Measurements from ENCODE around the gene IFI27L2. TPM values are rescaled to one million over a fixed set of nuclear protein-coding genes. Genes with fewer than 3 reads are reported as not detected.

Gene IFI27L2
- total and polyA plus RNA-seq, 2 donors (not counting 1 experiment from before 2014, with no cell fraction given): 91.4 to 225 TPM

GRCh38 chr14:94171208-94171607 is 41.8 kb upstream of the IFI27L2 start:
- no peaks in the 10 kb centered on the region for H3K79me2 ChIP-seq (ENCODE audit: control insufficient read depth, insufficient read depth, low read length)
- peaks cover 6% of the 10 kb centered on the region for H3K27me3 ChIP-seq (ENCODE audit: control insufficient read depth, insufficient read depth, low read length)
- no peaks in the 10 kb centered on the region for H3K36me3 ChIP-seq (ENCODE audit: control insufficient read depth, insufficient read depth, low read length)
- no peaks in the 10 kb centered on the region for H3K4me1 ChIP-seq (ENCODE audit: control insufficient read depth, extremely low read depth, insufficient read depth, low read length)
- H2AFZ ChIP-seq (ENCODE audit: low read length): no peak overlapping the region
- H3K9me3 ChIP-seq (ENCODE audit: control insufficient read depth, insufficient read depth, low read depth, low read length): no peaks in the 10 kb centered on the region
- H3K4me2 ChIP-seq (ENCODE audit: extremely low read depth, insufficient read depth, low read length): no peak overlapping the region
- TF ChIP-seq EZH2 (IDR thresholded peaks at IDR 0.05; ENCODE audit: low read length, missing control alignments): no peak
- TF ChIP-seq, protein P1, sequence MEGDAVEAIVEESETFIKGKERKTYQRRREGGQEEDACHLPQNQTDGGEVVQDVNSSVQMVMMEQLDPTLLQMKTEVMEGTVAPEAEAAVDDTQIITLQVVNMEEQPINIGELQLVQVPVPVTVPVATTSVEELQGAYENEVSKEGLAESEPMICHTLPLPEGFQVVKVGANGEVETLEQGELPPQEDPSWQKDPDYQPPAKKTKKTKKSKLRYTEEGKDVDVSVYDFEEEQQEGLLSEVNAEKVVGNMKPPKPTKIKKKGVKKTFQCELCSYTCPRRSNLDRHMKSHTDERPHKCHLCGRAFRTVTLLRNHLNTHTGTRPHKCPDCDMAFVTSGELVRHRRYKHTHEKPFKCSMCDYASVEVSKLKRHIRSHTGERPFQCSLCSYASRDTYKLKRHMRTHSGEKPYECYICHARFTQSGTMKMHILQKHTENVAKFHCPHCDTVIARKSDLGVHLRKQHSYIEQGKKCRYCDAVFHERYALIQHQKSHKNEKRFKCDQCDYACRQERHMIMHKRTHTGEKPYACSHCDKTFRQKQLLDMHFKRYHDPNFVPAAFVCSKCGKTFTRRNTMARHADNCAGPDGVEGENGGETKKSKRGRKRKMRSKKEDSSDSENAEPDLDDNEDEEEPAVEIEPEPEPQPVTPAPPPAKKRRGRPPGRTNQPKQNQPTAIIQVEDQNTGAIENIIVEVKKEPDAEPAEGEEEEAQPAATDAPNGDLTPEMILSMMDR (conservative IDR thresholded peaks at IDR 0.05 in 1 of 2, IDR thresholded peaks at IDR 0.05 in 1 of 2; ENCODE audit: low read depth in 1 of 2, low read length in 2 of 2): no peak
- H3K27ac ChIP-seq (ENCODE audit: insufficient read depth, low read length): no peak overlapping the region
- H3K9ac ChIP-seq (ENCODE audit: insufficient read depth, low read length): no peak overlapping the region
- no peak overlapping the region for H3K4me3 ChIP-seq (replicated peaks in 1 of 4; ENCODE audit: control extremely low read depth in 1 of 4, insufficient read depth in 1 of 4, low read depth in 3 of 4, low read length in 4 of 4)
- peak in 1 of 2 donors; percentile 19 for DNase-seq (ENCODE audit: low read depth in 2 of 2)
- no peaks in the 10 kb centered on the region for H4K20me1 ChIP-seq (ENCODE audit: control insufficient read depth, extremely low read depth, insufficient read depth, low read length)

DNA sequence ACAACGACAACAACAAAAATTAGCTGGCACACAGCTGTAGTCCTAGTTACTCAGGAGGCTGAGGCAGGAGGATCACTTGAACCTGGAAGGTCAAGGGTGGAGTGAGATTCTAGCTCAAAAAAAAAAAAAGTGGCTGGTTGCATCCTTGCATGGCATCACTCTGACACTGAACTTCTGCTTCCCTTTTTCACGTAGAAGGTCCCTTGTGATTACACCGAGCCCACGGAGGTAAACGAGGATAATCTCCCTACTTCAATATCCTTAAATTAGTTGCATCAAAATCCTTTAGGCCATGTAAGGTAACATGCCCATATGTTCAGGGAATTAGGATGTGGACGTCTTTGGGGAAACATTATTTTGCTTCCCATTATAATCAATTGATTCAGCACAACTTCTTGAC is 40.7 kb upstream of the IFI27L2 start:
- H3K79me2 ChIP-seq (ENCODE audit: control insufficient read depth, insufficient read depth, low read length): no peaks in the 10 kb centered on the region
- H2AFZ ChIP-seq (ENCODE audit: low read length): no peak overlapping the region
- no peak overlapping the region for H3K4me3 ChIP-seq (replicated peaks in 1 of 4; ENCODE audit: control extremely low read depth in 1 of 4, insufficient read depth in 1 of 4, low read depth in 3 of 4, low read length in 4 of 4)
- H3K27me3 ChIP-seq (ENCODE audit: control insufficient read depth, insufficient read depth, low read length): peaks cover 2% of the 10 kb centered on the region
- TF ChIP-seq EZH2 (IDR thresholded peaks at IDR 0.05; ENCODE audit: low read length, missing control alignments): no peak
- TF ChIP-seq, protein P1 (conservative IDR thresholded peaks at IDR 0.05 in 1 of 2, IDR thresholded peaks at IDR 0.05 in 1 of 2; ENCODE audit: low read depth in 1 of 2, low read length in 2 of 2): no peak
- H3K9ac ChIP-seq (ENCODE audit: insufficient read depth, low read length): no peak overlapping the region
- H3K4me2 ChIP-seq (ENCODE audit: extremely low read depth, insufficient read depth, low read length): no peak overlapping the region
- no peak overlapping the region for H3K27ac ChIP-seq (ENCODE audit: insufficient read depth, low read length)
- no peaks in the 10 kb centered on the region for H3K4me1 ChIP-seq (ENCODE audit: control insufficient read depth, extremely low read depth, insufficient read depth, low read length)
- H3K9me3 ChIP-seq (ENCODE audit: control insufficient read depth, insufficient read depth, low read depth, low read length): no peaks in the 10 kb centered on the region
- H4K20me1 ChIP-seq (ENCODE audit: control insufficient read depth, extremely low read depth, insufficient read depth, low read length): no peaks in the 10 kb centered on the region
- H3K36me3 ChIP-seq (ENCODE audit: control insufficient read depth, insufficient read depth, low read length): no peaks in the 10 kb centered on the region
- DNase-seq (ENCODE audit: low read depth in 2 of 2): no peak

GRCh38 chr14:94165744-94166143 is 36.3 kb upstream of the IFI27L2 start:
- DNase-seq (ENCODE audit: low read depth in 2 of 2): no peak
- Histone ChIP-seq H3K4me1 (ENCODE audit: control insufficient read depth, extremely low read depth, insufficient read depth, low read length) (no peaks in the 10 kb centered on the region), H3K4me2 (ENCODE audit: extremely low read depth, insufficient read depth, low read length) (no peak overlapping the region), H3K79me2 (ENCODE audit: control insufficient read depth, insufficient read depth, low read length) (no peaks in the 10 kb centered on the region), H3K9me3 (ENCODE audit: control insufficient read depth, insufficient read depth, low read depth, low read length) (no peaks in the 10 kb centered on the region), H3K27me3 (ENCODE audit: control insufficient read depth, insufficient read depth, low read length) (peaks cover 12% of the 10 kb centered on the region), H3K36me3 (ENCODE audit: control insufficient read depth, insufficient read depth, low read length) (no peaks in the 10 kb centered on the region), H3K4me3 (replicated peaks in 1 of 4; ENCODE audit: control extremely low read depth in 1 of 4, insufficient read depth in 1 of 4, low read depth in 3 of 4, low read length in 4 of 4) (no peak overlapping the region), H4K20me1 (ENCODE audit: control insufficient read depth, extremely low read depth, insufficient read depth, low read length) (no peaks in the 10 kb centered on the region), H2AFZ (ENCODE audit: low read length) (no peak overlapping the region), H3K9ac (ENCODE audit: insufficient read depth, low read length) (no peak overlapping the region), H3K27ac (ENCODE audit: insufficient read depth, low read length) (no peak overlapping the region)
- TF ChIP-seq, protein P1 (conservative IDR thresholded peaks at IDR 0.05 in 1 of 2, IDR thresholded peaks at IDR 0.05 in 1 of 2; ENCODE audit: low read depth in 1 of 2, low read length in 2 of 2): no peak
- TF ChIP-seq EZH2 (IDR thresholded peaks at IDR 0.05; ENCODE audit: low read length, missing control alignments): no peak
